Measurements from ENCODE around the gene TRIM33.
A peak's percentile ranks its signal among the peaks of the same experiment; 100 is the strongest.

TRIM33 gene

DNA sequence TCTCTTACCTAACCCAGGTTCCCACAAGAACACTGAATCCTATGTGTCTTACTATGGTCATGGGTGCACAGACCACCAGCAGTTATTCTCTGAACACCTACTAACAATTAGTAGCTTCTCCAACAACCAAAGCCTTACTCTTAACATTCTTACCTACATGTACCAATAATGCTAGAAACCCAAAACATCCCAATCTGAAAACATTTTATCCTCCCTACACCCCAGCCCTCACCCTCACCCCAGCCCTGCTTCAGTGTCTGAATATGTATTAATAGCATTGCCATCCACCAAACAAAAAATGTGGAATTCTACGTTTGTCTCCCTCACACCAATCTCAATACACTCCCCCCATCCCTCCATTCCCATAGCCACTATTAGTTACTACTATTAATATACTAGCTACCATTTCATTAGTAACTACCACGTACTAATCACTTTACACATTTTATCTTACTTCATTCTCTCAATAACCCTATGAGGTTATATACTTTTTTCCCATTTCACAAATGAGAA lies 2.6 kb downstream of the TRIM33 start:
- TF ChIP-seq MYC (IDR thresholded peaks at IDR 0.05; ENCODE audit: low read depth, low read length) = no peak
- no peak for TF ChIP-seq POLR2A (IDR thresholded peaks at IDR 0.05; ENCODE audit: extremely low read depth, insufficient read length)
- TF ChIP-seq, protein P1, sequence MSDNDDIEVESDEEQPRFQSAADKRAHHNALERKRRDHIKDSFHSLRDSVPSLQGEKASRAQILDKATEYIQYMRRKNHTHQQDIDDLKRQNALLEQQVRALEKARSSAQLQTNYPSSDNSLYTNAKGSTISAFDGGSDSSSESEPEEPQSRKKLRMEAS (IDR thresholded peaks at IDR 0.05; ENCODE audit: low read depth, low read length) = no peak
- TF ChIP-seq, protein P2, sequence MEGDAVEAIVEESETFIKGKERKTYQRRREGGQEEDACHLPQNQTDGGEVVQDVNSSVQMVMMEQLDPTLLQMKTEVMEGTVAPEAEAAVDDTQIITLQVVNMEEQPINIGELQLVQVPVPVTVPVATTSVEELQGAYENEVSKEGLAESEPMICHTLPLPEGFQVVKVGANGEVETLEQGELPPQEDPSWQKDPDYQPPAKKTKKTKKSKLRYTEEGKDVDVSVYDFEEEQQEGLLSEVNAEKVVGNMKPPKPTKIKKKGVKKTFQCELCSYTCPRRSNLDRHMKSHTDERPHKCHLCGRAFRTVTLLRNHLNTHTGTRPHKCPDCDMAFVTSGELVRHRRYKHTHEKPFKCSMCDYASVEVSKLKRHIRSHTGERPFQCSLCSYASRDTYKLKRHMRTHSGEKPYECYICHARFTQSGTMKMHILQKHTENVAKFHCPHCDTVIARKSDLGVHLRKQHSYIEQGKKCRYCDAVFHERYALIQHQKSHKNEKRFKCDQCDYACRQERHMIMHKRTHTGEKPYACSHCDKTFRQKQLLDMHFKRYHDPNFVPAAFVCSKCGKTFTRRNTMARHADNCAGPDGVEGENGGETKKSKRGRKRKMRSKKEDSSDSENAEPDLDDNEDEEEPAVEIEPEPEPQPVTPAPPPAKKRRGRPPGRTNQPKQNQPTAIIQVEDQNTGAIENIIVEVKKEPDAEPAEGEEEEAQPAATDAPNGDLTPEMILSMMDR (IDR thresholded peaks at IDR 0.05; ENCODE audit: low read depth, low read length) = no peak
- peak overlapping the region; percentile 80 for H3K4me3 ChIP-seq (ENCODE audit: low read depth, low read length)
- no peak for DNase-seq (ENCODE audit: low read depth)

DNA sequence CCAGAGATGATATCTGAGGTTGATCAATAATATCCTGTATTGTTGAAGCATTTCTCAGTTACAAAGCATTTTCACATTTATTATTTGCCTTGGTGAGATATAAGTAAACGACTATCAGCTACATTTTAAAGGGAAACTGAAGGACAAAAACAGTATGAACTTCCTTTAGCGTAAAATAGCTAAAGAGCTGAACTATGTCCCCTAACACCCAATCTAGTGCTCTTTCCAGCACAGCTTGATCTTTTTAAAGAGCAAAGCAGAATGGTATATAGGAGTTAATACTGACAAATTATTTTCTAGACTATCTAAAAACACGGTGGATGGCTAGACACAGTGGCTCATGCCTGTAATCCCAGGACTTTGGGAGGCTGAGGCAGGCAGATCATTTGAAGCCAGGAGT lies 3.5 kb downstream of the TRIM33 start:
- peak overlapping the region; percentile 40 for H3K4me3 ChIP-seq (ENCODE audit: low read depth, low read length)
- TF ChIP-seq, protein P1 (IDR thresholded peaks at IDR 0.05; ENCODE audit: low read depth, low read length) = no peak
- TF ChIP-seq MYC (IDR thresholded peaks at IDR 0.05; ENCODE audit: low read depth, low read length) = no peak
- no peak for TF ChIP-seq POLR2A (IDR thresholded peaks at IDR 0.05; ENCODE audit: extremely low read depth, insufficient read length)
- TF ChIP-seq, protein P2 (IDR thresholded peaks at IDR 0.05; ENCODE audit: low read depth, low read length) = no peak
- no peak for DNase-seq (ENCODE audit: low read depth)

DNA sequence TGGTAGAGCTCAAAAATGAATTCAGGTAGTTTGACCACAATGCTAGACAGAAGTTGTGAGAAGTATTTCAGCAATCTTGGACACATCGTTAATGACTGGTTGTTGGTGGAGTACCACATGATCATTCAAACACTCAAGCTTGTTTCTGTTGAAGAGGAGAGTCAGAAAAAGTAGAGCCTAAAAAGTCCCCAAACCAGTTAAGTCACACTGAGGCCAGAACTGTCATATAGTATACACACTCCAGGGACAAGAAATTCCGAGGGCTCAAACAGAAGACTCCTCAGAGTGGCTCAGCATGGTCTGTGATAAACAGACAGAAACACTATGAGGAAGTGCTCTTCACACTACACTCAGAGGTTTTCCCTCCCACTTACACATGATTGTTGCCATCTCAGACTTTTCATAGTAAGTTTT lies 5.8 kb downstream of the TRIM33 start:
- DNase-seq (ENCODE audit: low read depth) = peak; percentile 44
- TF ChIP-seq MYC (IDR thresholded peaks at IDR 0.05; ENCODE audit: low read depth, low read length) (no peak), POLR2A (IDR thresholded peaks at IDR 0.05; ENCODE audit: extremely low read depth, insufficient read length) (no peak)
- TF ChIP-seq, protein P2 (IDR thresholded peaks at IDR 0.05; ENCODE audit: low read depth, low read length) = no peak
- TF ChIP-seq, protein P1 (IDR thresholded peaks at IDR 0.05; ENCODE audit: low read depth, low read length) = no peak
- no peak overlapping the region for H3K4me3 ChIP-seq (ENCODE audit: low read depth, low read length)

DNA sequence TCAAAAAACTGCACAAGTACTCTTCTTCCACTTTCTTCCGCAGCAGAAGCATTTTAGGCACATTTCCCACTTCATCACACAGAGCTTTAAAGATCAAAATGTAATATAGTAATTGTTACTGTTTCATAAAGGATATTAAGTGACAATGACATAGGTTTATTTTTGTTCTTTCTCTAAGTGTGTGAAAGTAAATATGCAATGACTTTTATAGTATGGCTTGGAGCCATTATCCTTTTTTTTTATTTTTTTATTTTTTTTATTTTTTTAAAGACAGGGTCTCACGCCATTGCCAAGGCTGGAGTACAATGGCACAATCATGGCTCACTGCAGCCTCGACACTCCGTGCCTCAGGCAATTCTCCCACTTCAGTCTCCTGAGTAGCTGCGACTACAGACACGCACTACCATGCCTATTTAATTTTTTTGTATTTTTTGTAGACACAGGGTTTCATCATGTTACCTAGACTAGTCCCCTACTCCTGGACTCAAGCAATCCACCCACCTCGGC lies 7.0 kb downstream of the TRIM33 start:
- DNase-seq (ENCODE audit: low read depth) = no peak
- H3K4me3 ChIP-seq (ENCODE audit: low read depth, low read length) = no peak overlapping the region

DNA sequence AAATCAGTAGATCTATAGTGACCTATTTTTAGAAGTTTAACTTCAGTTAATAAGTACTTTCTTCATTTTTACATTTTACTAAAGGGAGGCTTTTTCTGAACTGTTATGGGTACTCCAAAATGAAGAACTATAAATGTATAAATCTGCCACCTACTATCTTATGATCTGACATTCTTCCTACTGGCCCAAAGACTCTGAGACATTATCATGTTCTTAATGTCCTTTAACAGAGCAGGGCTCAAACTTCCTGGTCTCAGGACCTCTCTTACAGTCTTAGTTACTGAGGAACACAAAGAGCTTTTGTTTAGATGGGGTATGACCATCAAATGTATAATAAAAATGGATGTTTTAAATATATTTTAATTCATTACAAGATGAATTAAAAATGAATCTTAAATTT lies 8.9 kb downstream of the TRIM33 start:
- TF ChIP-seq, protein P2 (IDR thresholded peaks at IDR 0.05; ENCODE audit: low read depth, low read length) = no peak
- TF ChIP-seq MYC (IDR thresholded peaks at IDR 0.05; ENCODE audit: low read depth, low read length) (no peak), POLR2A (IDR thresholded peaks at IDR 0.05; ENCODE audit: extremely low read depth, insufficient read length) (no peak)
- TF ChIP-seq, protein P1 (IDR thresholded peaks at IDR 0.05; ENCODE audit: low read depth, low read length) = no peak
- no peak overlapping the region for H3K4me3 ChIP-seq (ENCODE audit: low read depth, low read length)
- no peak for DNase-seq (ENCODE audit: low read depth)

More for the DNA sequence above, 7.0 kb downstream of the TRIM33 start:
- TF ChIP-seq, protein P1 (IDR thresholded peaks at IDR 0.05; ENCODE audit: low read depth, low read length) = no peak
- TF ChIP-seq POLR2A (IDR thresholded peaks at IDR 0.05; ENCODE audit: extremely low read depth, insufficient read length) (no peak), MYC (IDR thresholded peaks at IDR 0.05; ENCODE audit: low read depth, low read length) (no peak)
- TF ChIP-seq, protein P2 (IDR thresholded peaks at IDR 0.05; ENCODE audit: low read depth, low read length) = no peak

Data from NB4 (cell line).